Activated T-helper 1 cell treated with anti-CD3 and anti-CD28 coated beads, Interleukin-2, amount 50 U/mL, for 16 hours (primary cell): ENCODE data around the gene DPH6.
"Not testable (repeated sequence)": the region's sequence is repeated elsewhere in the genome, so short reads cannot be mapped to it uniquely, and the experiment has no call there.

Source experiments
- DNase-seq, 2 donors: peaks; one replicate each; pipeline ENCODE4 v3.0.0-alpha.2; 2020; ENCODE audit warnings: low read depth in 1 of 2, low spot score in 1 of 2

The DPH6 gene, protein sequence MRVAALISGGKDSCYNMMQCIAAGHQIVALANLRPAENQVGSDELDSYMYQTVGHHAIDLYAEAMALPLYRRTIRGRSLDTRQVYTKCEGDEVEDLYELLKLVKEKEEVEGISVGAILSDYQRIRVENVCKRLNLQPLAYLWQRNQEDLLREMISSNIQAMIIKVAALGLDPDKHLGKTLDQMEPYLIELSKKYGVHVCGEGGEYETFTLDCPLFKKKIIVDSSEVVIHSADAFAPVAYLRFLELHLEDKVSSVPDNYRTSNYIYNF

DNA sequence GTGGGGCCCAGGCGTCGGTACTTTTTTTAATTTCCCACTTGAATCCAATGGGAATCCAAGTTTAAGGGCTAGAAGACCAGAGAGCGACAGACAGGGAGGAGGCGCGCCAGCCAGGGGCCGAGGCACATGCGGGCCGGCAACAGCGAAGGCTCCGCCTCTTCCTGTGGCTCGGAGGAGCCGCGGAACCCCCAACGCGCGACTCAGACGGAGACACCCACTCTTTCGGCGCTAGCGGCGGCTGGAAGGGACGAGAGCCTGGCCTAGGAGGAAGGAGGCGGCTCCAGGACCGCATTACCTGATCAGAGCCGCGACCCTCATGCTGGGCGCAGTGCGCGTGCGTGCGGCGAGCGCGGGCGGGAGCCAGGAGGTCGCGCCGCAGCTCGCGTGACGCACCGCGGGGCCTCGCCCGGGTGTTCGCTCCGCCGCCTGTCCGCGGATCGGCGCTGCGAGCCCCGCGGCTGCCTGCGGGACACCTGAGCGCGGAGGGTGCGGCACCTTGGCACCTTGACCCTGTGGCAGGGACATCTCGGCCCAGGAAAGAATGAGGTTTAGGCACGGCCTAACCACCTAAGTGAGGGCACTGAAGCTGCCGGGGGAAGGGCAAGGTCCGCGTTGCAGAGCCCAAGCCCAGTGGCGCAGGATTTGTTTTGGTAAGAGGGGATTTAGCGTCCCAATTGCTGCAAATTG lies at the start of gene DPH6:
TSS of gene DPH6 (minus strand) at position 342 of the 687 bp plus-strand sequence. CDS start at position 318, 24 bp downstream.
- DNase-seq = peak; percentile 46 to 72

DNA sequence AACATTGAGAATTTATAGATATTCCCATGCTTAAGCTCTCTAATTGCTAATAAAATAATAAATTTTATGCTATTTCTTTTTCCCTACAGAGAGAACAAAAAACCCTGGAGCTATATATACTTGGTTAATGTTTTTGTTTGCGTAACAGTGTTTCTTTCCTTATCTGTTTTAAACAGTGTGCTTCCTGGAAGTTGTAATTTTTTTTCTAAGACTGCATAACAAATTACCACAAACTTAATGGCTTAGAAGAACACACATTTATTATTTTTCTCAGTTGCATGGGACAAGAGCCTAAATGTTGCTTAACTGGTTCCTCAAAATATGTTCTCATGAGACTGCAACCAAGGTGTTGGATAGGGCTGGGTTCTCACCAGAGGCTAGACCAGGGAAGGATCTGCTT lies 49.7 kb upstream of the DPH6 start:
- DNase-seq = no peak

DNA sequence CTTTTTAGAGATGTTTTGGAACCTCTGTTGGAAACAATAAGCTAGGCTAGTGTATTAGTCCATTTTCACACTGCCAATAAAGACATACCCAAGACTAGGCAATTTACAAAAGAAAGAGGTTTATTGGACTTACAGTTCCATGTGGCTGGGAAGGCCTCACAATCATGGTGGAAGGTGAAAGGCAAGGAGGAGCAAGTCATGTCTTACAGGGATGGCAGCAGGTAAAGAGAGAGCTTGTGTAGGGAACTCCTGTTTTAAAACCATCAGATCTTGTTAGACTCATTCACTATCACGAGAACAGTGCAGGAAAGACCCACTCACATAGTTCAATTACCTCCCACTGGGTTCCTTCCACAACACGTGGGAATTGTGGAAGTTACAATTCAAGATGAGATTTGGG lies 46.0 kb upstream of the DPH6 start:
- DNase-seq = not testable (repeated sequence)

DNA sequence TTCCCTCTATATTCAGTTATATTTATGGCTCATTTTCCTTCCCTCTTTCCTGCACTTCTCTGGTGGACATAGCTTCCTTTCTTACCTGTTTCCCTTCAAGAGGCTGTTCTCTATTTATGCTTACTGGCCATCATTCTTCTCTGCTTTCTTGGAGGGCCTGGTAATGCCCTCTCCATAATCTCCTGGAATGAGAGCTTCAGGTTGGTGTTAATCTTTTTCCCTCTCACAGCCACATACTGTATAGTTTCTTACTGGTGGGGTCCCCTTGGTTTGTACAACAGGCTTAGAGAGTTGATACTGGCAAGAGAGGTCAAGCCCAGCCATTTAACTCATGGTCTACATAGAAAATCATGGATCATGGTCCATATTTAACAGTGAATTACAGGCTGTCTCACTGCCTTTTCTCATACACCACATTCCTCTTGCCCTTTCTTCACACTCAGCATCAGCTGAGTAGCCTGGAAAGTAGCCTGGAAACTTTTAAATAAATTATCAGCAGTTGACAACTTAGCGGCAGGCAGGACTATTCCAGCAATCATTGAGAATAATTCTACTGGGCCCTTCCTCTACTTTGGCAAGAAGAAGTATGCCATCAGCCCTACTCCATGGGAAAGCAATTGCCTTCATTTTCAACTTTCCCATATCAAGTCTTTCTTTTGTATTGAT lies 38.0 kb upstream of the DPH6 start:
- no peak for DNase-seq

DNA sequence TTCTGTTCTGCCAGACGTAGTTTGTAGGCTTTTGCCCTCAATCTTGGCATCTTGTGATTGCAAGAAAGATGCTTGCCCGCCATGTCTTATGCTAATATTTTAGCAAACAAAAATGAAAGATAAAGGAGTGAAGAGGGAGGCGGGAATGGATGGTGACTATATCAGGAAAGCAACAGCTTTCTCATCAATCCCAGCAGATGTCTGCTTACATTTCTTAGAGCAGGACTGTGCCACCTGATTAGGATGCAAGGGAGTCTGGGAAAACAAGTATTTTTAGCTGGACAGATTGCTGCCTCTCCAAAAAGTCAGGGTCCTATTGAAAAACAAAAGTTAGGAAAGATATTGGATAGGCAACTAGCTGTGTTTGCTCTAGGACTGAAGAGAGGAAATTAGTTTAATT lies 34.6 kb upstream of the DPH6 start:
- DNase-seq = no peak

DNA sequence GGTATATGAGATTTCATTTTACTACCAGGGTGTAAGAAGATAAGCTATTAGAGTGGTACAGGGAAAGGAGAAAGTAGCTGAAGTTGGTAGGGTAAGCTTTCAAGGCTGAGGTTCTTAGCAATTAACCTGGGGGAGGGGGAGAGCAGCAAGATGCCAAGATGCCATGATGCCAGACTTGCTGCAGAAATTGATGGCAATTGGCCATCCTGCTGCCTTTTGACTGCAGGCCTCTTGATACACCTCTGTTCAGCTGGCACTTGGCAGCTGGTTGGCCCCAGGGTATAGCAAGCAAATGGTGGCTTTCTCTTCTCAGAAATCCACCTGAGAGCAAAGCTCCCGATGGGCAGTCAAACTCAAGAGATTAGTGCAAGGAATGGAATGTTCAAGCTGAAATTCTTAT lies 21.4 kb upstream of the DPH6 start:
- no peak for DNase-seq

DNA sequence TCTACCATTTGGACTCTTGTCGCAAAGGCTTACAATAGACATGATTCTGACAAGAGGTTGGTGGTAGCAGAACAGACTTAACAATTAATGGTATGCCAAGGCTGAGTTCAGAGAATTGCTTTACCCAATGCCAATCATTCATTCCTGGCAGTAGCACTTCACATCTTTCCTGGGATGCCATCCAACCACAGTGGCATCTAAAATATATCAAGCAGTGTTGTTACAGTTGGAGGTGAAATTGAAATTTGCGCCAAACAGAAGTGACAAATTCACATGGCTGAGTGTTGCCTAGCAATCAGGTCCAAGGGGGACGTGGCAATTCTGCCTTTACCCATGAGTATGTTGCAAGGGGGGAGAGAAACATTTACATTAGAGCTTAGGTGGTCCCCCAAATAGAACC lies 21.0 kb upstream of the DPH6 start:
- DNase-seq = no peak

DNA sequence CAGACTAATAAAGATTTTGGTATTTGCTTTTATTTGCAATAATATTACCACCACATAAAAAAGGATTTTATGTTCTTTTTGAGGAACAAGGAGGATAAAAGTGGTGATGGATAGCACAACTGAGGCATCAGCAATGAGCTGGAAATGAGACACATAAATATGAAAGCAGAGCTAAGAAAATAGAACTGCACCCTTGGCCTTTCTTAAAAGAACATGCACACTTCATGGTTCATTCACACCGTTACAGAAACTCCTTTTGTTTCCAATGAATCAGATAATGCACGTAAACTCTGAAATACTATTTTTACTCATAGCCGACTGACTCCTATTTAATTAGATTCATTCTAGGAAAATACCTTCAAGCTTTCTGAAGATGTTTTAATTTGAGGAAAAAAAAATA lies 19.9 kb upstream of the DPH6 start:
- DNase-seq = no peak

DNA sequence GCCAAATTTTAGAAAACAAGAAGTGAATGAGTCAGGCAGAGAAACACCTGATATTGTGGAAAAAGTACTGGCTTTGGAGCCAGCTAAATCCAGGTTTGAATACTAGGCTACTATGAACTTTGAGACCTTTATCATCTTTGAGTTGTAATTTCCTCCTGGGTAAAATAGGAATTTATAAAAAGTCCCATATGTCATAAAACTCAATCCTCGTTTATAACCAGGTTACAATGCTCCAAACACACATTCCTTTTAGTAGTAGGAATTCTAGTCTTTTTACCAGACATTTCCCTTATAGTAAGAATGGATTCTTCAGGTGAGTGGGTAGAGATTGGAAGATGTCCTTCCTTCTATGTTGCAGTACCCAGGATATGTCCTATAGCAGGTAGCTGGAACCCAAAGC lies 16.7 kb upstream of the DPH6 start:
- DNase-seq = no peak

DNA sequence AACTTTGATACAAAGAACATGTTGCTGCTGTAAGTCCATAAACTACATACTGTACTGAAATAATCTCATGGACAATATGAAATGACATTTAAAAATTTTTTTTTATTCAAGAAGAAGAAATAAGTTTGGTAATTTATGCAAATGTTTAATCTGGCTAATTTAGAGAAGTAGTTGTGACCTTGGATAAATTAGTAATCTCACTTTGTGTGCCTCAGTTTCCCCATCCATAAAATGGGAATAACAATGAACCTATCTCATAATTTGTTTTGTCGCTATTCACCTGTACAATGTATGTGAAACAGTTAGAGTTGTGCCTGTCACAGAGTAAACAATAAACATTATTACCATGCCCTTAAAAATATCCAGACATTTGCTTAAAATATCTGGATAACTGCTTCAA lies 15.3 kb upstream of the DPH6 start:
- no peak for DNase-seq

DNA sequence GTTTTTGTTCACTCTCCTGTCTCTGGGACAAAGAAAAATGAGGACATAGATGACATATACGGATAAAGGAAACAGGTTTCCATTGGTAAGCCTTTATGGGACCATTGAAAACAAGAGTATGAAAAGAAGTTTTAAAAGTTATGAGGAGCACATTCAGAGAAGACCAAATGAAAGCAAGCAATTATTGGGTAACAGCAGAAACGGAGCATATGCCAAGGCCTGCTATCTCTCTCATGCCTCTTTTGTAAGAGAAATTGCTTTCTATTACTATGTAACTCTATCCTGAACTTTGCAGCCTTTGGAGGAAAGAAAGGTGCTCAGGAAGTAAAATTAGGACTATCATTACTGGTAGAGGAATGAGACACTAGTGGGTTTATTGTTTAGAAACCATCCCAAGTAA lies 14.9 kb upstream of the DPH6 start:
- DNase-seq = no peak

DNA sequence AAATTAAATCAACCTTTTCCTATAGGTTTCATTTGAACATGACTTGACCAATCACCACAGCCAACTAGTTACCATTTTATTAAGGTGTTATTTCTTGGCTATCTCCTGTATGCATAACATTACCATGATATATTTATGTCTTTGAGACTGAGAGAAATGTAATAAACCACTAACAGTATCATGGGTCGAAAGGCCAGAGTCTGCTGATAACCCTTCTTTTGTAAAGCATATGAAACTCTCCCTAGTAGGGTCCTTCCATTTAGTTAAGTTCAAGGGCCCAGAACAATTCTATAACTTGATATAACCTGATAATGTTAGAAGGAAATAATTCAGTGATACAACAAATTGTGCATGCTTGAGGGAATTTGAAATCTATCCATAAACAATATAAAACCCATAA lies 14.3 kb upstream of the DPH6 start:
- DNase-seq = no peak

DNA sequence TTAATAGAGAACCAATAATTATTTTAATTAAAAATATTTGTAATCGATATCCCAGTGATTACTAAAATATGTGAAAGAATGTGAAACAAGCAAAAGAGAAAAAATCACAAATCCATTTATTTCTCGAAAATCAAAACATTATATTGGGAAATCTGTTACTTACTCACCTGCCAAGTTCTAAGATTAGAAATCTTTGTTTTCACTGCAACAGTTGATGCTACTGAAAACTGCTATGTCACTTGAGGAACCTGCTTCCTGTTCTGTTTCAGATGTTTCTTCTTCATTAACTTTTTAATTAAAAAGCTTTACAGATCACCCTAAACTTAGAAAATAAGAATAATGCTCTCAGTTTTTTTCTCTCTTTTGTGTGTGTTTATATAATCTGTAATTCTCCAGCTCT lies 13.7 kb upstream of the DPH6 start:
- no peak for DNase-seq

DNA sequence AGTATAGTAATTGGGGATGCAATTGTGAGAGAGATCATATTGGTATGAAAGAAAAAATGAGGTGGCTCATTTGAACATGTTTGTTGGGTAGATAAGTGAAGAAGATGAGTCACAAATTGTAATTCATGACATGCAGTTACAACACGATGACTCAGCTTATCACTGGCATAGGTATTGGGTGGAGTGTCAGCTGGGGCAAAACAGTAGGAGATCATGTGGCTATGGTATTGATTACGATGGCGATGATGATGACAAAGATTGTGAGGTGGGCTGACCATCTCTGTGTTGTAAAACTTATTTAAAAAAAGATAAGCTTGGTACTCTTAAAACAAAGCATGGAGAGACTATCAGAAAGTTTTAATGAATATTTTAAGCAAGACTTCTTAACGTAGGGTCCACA lies 11.6 kb upstream of the DPH6 start:
- DNase-seq = no peak

DNA sequence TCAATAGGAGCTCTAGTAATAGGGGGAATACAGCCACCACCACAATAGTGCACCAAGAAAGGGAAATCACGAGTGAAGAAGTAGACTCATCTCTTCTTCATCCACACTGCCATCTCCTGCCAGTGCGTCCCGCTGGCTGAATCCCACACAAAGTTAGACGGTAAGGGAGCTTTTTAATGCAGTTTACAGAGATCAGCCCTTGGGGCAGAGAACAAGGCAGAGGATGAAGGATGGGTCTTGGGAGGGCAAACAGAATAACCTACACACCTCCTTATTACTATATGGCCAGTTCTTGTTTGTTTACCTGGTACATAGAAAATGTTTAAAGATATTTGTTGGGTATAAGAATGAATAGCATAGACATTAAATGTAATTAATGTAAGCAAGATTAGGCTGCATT lies 11.0 kb upstream of the DPH6 start:
- no peak for DNase-seq

DNA sequence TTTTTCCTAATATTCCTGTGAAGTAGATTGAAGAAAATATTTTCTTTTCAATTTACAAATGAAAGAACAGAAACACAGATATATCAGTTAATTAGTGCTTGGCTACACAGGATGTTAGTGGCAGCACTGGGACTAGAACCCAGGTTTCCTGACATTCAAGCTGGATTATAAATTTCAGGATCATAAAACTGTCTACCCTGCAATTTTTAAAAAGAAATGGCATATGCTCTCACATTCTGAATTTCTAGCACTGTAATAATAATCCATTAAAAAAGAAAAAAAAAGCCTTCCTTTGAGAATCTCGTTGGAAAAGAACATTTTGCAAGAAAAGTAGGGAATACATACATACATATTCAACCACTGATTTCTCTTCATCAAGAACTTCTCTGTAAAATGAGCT lies 9.3 kb upstream of the DPH6 start:
- no peak for DNase-seq

DNA sequence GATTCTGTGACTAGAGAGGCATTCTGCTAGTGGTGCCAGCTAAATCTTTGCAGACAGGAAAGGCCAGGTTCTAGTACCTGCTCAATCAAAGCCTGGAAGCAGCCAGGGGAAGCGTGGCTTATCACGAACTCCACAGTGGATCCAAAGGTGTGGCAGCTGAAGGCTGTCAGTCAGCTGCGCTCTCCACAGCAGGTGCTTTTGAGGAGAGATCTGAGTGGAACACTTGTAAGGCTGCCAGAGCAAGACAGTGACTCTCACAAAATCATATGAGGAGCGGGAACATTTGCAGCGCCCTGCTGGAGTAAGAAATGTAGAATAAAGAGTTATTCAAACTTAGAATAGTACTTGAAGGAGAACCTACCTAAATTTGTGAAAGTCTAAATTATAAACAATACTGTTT lies 5.0 kb upstream of the DPH6 start:
- no peak for DNase-seq

DNA sequence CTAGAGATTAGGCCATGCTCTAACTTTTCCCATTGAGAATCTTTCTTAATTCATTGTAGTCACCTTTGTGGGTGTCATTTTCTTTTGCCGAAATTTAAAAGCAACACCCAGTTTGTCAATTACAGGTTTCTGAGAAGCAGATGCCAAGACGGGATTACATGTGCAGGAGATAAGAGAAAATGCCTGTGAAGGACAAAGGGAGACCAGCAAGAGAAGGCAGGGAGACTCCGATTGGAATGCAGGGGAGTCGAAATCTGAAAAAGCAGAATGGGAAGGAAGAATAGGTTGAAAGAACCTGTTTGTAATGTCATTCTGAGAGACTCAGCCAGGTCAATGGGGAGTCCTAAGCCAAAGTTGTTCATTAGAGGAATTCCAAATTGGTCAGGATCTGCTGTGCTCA lies 3.6 kb upstream of the DPH6 start:
- DNase-seq = no peak

DNA sequence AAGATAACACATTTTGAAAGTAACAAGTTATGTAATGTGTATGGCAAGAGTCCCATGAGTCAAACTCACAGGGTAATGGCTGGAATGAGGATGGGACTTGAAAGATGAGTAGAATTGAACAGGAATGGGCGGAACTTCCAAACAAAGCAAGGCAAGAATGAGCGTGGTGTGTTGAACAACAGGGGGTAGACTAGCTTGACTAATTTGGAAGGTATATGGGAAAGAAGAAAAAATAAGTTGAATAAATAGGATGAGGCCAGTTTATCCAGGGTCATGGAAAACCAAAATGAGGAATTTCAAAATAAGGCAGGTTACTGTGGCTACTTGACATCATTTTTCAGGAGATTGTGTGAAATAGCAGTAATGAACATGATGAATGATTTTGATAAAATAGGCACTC lies 2.5 kb upstream of the DPH6 start:
- DNase-seq = no peak

DNA sequence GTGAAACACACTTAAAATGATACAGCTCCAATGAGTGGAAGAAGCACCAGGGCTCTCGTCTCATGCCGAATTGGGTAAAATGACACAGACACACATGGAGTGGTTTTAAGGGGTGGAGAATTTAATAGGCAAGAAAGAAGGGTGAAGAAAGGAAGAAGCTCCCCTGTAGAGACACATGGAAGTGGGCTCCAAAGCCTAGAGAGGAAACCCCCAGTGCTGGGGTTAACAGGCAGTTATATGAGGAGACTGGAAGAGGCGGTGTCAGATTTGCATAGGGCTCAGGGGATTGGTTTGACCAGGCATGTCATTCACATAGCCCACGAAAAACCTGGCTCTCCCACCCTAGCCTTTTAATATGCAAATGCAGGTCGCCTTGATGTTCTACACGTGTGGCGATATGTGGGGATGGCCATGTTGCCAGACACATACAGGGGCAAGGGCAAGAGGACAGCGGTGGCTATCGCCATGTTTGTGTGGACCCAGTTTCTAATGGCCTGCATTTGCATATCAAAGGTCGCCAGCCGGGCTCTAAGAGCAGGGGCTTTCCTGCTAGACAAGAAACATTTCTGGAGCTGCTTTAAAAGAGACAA lies 1.9 kb upstream of the DPH6 start:
- no peak for DNase-seq

DNA sequence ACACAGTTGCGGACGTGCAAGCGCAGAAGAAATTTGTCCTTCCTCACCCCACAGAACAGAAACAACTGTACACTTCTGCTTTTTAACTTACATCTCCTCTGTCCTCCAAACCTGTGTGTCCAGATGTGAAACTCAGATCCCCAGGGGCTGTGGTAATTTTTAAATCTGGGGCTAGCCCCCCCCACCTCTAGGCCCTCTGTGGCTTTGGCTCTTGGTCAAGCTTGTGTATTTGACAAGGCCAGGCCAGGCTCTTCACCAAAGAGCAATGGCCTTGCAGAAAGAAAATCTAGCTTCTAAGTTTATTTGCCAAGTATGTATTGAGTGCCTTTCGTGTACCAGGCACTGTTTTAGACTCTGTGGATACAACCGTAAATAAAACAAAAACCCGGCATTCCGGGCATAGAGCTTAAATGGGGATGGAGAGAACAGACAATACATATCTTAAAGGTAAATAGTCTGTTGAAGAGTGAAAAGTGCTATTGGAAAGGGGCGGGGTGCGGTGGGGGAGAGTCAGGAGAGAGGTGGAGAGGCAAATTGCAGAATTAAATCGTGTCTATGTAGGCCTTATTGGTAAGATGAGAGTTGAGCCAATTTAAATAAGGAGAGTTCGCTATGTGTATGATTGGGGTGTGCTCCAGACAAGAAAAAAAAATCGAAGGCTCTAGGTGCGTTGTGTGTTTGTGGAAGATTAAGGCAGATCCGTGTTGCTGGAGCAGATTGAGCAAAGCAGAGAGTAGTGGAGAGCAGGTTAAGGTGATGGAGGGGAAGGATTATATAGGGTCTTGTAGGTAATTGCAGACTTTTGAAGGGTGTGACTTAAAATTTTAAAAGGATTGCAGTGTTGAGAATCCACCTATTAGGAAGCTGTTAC lies 781 bp upstream of the DPH6 start:
- DNase-seq = no peak
